Fibroblast of mammary gland (primary cell): ENCODE results near the gene TTC3.
"Not testable (repeated sequence)": the region's sequence is repeated elsewhere in the genome, so short reads cannot be mapped to it uniquely, and the experiment has no call there.

ENCODE experiments used
- DNase-seq: peaks from one replicate; pipeline ENCODE4 v3.0.0-alpha.2; 2010; ENCODE audit warnings: low read depth
- H3K4me3 ChIP-seq: 2 replicates; pipeline ENCODE4 v1.5.1; 2011; ENCODE audit warnings: low read depth, mild to moderate bottlenecking, low read length, moderate library complexity; ENCODE audit not compliant: control insufficient read depth
- TF ChIP-seq, protein P1 (sequence below): conservative IDR thresholded peaks from 2 replicates; pipeline ENCODE4 v1.5.1; 2011; ENCODE audit warnings: low read depth, low read length, inconsistent platforms; ENCODE audit not compliant: control insufficient read depth, insufficient read depth

TTC3 gene

DNA sequence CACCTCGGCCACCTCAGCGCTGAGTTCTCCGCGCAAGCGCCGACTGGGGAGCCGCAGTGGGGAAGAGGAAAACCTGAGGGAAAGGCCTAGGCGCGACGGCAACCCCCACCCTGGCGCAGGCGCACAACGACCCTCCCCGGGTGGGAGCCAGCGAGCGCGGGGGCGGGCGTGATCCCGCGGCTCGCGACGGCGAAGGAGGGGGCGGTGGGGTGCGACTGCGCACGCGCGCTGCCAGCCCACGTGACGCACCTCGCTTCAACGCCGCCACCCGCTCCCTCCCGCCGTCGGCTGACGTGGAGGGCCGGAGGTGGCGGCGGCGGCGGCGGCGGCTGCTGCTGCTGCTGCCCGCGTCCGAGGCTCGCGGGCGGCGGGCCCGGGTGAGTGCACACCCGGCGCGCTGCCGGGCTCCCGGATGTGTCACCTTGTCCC is at the start of gene TTC3, which contains the start of gene PIGP:
Gene TTC3 (plus strand): TSS at position 267 of the 429 bp plus-strand sequence. CDS start 14,004 bp downstream, outside the sequence.
Gene PIGP (minus strand): TSS at position 84 of the 429 bp plus-strand sequence. CDS start 556 bp downstream, outside the sequence.
- peak; percentile 90 for DNase-seq
- H3K4me3 ChIP-seq = peak within 1 kb of the TSS; percentile 85
- TF ChIP-seq, protein P1, sequence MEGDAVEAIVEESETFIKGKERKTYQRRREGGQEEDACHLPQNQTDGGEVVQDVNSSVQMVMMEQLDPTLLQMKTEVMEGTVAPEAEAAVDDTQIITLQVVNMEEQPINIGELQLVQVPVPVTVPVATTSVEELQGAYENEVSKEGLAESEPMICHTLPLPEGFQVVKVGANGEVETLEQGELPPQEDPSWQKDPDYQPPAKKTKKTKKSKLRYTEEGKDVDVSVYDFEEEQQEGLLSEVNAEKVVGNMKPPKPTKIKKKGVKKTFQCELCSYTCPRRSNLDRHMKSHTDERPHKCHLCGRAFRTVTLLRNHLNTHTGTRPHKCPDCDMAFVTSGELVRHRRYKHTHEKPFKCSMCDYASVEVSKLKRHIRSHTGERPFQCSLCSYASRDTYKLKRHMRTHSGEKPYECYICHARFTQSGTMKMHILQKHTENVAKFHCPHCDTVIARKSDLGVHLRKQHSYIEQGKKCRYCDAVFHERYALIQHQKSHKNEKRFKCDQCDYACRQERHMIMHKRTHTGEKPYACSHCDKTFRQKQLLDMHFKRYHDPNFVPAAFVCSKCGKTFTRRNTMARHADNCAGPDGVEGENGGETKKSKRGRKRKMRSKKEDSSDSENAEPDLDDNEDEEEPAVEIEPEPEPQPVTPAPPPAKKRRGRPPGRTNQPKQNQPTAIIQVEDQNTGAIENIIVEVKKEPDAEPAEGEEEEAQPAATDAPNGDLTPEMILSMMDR = no peak

DNA sequence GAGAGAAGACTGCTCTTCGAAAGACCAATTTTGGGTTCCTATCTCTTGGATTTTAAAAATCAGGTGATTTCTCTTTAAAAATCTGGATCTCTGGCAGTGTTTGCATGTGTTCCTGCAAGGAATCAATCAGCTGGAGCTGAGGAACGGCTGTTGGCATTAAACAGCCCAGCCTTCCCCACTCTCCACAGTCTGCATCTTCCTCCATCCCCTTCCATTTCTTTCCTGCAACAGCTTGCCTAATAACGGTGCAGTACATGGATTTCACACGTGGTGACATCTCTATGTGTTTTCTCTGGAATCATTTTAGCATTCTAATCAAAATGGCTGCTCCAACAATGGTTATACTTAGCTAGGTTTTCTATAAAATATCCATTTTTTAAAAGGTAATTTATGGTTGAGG is 46.6 kb upstream of the TTC3 start:
- TF ChIP-seq, protein P1 = no peak
- DNase-seq = no peak
- no peak overlapping the region for H3K4me3 ChIP-seq

DNA sequence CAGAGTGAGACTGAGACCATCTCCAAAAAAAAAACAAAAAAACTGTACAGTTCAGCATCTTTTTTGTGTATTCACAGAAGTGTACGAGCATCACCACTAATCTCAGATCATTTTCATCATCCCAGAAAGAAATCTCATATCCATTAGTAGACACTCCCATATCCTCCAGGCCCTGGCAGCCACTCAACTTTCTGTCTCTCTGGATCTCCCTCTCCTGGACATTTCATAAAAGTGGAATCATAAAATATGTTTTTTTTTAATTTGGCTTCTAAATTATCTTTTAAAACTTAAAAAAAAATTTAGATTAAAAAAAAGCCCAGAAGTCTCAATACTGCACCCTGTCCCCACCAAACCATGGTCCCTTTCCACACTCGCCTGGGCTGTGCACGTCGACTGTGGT is 44.5 kb upstream of the TTC3 start:
- H3K4me3 ChIP-seq = no peak overlapping the region
- DNase-seq = no peak

DNA sequence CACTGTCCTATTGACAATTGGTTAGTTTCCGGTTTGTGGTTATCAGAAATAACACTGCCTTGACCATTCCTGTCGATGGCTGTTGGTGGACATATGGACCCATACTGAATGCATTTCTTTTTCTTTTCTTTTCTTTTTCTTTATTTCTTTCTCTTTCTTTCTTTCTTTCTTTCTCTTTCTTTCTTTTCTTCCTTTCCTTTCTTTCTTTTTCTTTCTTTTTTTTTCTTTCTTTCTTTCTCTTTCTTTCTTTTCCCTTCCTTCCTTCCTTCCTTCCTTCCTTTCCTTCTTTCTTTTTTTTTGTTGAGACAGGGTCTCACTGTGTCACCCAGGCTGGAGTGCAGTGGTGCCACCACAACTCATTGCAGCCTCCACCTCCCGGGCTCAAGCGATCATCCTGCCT is 42.2 kb upstream of the TTC3 start:
- DNase-seq = no peak
- TF ChIP-seq, protein P1 = no peak
- H3K4me3 ChIP-seq = no peak overlapping the region

More for the DNA sequence above, 44.5 kb upstream of the TTC3 start:
- TF ChIP-seq, protein P1 = peak; percentile 2

GRCh38 chr21:37032293-37032692 is 40.8 kb upstream of the TTC3 start:
- TF ChIP-seq, protein P1 = no peak
- no peak overlapping the region for H3K4me3 ChIP-seq
- DNase-seq = no peak

GRCh38 chr21:37032877-37033471 is 40.1 kb upstream of the TTC3 start:
- H3K4me3 ChIP-seq = no peak overlapping the region
- TF ChIP-seq, protein P1 = no peak
- DNase-seq = peak; percentile 75

- DNase-seq, H3K4me3 ChIP-seq: not testable (repeated sequence)
These were observed 38.7 kb upstream of the TTC3 start for GRCh38 chr21:37034394-37034793.
